GDM1 (cell line): ENCODE measurements around the gene TREH.
A peak's percentile ranks its signal among the peaks of the same experiment; 100 is the strongest.
"Not testable (repeated sequence)": the region's sequence is repeated elsewhere in the genome, so short reads cannot be mapped to it uniquely, and the experiment has no call there.

Experiments used
- DNase-seq: peaks from one replicate; lab custom pipeline; 2025; lab: John Stamatoyannopoulos, UW

The TREH gene, protein sequence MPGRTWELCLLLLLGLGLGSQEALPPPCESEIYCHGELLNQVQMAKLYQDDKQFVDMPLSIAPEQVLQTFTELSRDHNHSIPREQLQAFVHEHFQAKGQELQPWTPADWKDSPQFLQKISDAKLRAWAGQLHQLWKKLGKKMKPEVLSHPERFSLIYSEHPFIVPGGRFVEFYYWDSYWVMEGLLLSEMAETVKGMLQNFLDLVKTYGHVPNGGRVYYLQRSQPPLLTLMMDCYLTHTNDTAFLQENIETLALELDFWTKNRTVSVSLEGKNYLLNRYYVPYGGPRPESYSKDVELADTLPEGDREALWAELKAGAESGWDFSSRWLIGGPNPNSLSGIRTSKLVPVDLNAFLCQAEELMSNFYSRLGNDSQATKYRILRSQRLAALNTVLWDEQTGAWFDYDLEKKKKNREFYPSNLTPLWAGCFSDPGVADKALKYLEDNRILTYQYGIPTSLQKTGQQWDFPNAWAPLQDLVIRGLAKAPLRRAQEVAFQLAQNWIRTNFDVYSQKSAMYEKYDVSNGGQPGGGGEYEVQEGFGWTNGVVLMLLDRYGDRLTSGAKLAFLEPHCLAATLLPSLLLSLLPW

DNA sequence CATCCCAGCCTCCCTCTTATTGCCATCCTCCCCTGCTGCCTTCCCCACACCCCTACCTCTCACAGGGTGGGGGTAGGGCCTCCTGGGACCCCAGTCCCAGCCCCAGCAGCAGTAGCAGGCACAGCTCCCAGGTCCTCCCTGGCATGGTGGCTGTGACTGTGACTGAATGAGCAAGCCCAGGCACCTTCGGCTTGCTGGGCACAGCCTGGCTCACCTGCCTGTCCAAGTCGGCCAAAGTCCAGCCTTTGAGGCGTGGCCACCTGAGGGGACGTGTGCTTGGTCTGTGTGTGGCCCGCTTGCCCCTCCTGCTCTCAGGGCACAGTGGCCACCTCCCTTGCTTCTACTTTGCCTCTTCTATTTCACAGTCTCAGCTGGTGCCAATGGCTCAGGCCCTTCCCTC lies at the start of gene TREH:
TREH (minus strand) TSS at position 168 of the 400 bp plus-strand sequence; CDS start at position 145, 23 bp downstream.
- DNase-seq, result no peak

DNA sequence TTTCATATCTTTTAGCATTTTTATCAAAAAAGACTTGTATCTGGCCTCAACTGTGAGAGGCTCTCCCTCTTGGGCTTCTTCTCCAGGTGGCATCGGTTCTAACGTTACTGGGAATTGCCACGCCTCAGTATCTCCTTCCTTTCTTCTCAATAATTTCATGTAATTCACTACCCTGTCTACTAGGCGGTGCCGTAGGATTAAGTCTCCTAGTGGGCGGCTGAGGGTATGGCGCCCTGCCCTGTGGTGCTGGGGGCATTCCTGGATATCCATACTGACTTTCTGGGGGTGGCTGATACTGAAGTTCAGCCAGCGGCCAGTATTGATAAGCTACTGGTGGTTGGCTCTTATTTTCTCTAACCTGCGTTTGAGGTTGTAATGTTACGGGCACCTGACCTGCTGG lies 48.7 kb upstream of the TREH start:
- not testable (repeated sequence) for DNase-seq

DNA sequence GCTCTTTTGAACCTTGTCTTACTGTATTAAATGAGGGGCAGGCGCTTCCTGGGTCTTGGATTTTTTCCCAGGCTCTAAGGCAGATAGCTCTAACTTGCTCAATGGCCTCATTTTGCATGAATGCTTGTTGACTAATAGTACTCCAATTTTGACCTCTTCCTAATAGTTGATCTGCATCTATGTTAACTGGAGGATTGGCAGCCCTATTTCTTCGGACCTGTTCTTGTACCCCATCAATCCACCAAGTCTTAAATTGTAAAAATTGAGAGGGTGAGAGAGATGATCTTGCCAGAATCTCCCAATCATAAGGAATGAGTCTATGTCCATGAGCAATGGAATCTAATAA lies 48.2 kb upstream of the TREH start:
- not testable (repeated sequence) for DNase-seq

DNA sequence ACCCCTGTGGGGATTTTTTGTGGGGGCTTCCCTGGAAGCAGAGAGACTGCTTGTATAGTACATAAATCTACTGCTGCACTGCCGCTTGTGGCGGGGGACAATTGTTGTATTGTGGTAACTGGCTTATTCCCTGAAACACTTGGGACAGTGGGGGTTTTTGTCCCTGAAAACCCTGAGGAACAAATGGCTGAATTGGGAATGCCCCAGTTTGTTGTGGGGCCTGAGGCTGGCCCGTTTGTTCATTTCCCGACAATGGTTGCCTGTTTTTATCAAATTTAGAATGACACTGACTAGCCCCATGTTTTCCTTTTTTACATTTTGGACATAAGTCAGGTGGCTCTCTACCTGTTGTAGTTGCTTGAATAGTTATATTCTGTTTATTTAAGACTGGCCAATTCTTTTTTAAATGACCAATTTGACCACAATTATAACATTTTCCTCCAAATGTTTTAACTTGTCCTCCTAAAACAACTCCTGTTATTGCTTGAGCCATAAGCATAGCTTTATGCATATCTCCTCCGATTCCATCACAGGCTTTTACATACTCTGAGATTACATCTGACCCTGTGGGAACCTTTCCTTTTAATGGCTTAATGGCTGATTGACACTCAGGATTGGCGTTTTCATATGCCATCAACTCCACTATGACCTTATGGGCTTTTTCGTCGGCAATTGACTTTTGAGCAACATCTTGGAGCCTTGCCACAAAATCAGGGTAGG lies 47.7 kb upstream of the TREH start:
- not testable (repeated sequence) for DNase-seq

DNA sequence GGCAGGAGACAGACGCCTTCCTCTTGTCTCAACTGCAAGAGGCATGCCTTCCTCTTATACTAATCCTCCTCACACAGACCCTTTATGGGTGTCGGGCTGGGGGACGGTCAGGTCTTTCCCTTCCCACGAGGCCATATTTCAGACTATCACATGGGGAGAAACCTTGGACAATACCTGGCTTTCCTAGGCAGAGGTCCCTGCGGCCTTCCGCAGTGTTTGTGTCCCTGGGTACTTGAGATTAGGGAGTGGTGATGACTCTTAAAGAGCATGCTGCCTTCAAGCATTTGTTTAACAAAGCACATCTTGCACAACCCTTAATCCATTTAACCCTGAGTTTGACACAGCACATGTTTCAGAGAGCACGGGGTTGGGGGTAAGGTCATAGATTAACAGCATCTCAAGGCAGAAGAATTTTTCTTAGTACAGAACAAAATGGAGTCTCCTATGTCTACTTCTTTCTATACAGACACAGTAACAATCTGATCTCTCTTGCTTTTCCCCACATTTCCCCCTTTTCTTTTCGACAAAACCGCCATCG lies 42.1 kb upstream of the TREH start:
- DNase-seq, result not testable (repeated sequence)

DNA sequence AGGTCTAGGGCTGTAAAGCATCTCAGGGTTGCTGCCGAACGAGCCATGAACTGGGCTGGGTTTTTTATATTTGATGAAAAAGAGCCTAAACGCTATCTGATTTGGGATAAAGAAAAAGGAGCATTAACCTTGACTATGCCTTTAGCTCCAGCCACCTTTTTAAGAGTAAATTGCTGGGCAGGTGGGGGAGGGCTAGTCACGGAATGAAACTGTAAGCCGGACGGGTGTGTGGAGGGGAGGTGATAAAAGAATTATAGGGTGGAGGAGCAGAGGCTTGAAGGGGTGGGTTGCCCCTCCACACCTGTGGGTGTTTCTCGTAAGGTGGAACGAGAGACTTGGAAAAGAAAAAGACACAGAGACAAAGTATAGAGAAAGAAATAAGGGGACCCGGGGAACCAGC lies 41.3 kb upstream of the TREH start:
- not testable (repeated sequence) for DNase-seq

DNA sequence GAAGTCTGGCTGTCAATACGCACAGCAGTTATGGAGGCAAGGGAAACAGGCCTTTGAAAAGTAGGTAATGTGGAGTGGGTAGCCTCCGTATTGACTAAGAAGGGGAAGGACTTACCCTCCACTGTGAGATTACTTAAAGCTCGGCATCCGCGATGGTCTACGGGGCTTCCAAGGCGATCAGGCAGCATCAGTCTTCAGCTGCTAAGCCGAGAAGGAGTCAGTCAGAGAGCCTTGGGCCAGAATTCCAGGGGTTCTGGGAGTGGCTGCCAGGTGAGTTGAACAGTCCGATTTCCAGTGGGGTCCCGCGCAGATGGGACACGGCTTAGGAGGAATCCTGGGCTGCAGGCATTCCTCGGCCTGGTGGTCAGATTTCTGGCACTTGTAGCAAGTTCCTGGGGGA lies 40.6 kb upstream of the TREH start:
- DNase-seq, result not testable (repeated sequence)

DNA sequence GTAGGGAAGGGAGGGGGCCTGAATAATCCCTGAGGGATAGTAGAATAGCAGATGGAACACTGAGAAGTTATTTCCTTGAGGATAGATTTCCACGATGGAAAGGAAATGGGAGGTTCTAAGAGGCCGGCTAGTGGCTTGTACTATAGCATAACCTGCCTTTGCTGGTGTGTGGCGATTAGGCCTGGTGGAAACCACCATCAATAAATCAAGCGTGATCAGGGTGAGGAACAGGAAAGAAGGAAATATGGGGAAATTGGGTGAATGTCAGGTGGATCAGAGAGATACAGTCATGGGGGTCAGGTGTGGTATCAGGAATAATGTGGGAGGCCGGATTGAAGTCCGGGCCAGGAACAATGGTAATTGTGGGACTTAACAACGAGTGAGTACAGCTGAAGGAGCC lies 39.1 kb upstream of the TREH start:
- DNase-seq, result not testable (repeated sequence)

DNA sequence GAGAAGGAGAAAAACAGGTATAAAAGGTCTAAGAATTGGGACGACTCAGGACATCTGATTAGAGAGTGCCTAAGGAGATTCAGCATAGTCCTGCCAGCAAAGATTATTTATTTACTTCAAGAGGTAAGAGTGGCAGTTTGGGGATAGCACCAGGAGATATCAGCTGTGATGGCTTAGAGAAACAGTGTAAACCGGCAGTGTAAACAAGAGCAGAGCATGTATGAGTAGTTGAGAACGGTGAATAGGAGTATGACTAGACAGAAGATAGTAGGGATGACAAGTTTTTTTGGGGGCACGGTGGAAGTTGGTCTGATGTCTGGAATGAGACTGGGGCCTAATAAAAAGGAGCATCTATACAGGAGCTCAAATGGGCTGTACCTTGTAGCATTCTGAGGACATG lies 38.3 kb upstream of the TREH start:
- DNase-seq, result not testable (repeated sequence)

DNA sequence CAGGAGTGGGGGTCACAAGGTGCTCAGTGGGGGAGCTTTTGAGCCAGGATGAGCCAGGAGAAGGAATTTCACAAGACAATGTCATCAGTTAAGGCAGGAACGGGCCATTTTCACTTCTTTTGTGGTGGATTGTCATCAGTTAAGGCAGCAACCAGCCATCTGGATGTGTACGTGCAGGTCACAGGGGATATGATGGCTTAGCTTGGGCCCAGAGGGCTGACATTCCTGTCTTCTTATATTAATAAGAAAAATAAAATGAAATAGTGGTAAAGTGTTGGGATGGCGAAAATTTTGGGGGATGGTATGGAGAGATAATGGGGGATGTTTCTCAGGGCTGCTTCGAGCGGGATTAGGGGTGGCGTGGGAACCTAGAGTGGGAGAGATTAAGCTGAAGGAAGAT lies 37.8 kb upstream of the TREH start:
- not testable (repeated sequence) for DNase-seq

DNA sequence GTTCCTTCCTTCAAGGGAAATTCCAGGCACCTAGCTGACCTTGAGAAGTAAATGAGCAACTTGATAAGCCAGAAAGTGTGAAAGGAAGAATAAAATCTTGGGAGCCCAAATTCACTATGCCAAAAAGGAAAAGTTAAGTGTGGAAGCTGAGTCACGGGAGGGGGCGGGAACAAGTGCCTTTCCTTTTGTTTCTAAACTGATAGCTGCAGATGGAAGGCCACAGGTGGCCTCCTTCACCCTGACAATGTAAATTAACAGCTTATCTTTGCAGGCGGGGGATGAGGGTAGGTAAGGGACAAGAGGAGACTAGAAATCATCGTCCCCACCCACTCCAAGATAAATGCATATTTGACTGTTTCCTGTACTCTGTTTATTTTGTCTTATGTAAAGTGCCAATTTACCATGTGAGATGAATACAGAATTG lies 36.4 kb upstream of the TREH start:
- DNase-seq, result no peak

DNA sequence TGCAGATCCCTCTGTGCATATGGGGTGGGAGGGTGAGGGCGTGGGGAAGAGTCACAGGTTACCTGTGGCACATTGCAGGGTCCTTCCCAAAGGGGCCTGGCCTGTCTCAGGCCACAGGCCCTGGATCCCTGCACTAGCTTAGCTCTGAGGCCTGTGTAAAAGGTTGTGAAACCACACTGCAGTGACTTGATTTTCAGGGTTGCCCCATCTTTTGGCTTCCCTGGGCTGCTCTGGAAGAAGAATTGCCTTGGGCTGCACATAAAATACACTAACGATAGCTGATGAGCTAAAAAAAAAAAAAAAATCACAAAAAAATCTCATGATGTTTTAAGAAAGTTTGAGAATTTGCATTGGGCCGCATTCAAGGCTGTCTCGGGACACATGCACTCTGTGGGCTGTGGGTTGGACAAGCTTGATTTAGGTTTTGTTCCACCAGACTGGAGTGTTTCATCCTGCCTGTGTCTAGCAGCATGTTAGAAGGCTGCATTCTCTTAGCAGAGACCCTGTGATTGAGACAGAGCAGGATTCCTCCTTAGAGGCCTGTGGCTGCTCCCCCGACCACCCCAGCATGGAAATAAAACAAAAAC lies 35.9 kb upstream of the TREH start:
- DNase-seq, result no peak

DNA sequence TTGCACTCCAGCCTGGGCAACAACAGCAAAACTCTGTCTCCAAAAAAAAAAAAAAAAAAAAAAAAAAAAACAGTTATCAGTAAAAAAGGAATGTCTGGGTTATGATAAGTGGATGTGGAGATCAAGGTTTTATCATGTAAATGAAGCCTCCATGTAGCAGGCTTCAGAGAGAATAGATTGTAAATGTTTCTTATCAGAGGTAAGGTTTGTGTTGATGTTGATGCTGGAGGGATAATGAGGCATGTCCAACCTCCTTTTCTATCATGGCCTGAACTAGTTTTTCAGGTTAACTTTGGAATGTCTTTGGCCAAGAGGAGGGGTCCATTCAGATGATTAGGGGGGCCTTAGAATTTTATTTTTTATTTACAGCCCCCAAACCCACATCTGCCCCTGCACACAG lies 35.4 kb upstream of the TREH start:
- no peak for DNase-seq

DNA sequence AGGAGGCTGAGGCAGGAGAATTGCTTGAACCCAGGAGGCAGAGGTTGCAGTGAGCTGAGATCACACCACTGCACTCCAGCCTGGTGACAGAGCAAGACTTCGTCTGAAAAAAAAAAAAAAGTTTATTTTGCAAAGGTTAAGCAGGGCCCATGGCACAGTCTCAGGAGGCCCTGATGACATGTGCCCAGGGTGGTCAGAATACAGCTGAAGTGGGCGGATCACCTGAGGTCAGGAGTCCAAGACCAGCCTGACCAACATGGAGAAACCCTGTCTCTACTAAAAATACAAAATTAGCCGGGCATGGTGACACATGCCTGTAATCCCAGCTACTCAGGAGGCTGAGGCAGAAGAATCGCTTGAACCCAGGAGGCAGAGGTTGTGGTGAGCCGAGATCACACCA lies 35.0 kb upstream of the TREH start:
- not testable (repeated sequence) for DNase-seq

DNA sequence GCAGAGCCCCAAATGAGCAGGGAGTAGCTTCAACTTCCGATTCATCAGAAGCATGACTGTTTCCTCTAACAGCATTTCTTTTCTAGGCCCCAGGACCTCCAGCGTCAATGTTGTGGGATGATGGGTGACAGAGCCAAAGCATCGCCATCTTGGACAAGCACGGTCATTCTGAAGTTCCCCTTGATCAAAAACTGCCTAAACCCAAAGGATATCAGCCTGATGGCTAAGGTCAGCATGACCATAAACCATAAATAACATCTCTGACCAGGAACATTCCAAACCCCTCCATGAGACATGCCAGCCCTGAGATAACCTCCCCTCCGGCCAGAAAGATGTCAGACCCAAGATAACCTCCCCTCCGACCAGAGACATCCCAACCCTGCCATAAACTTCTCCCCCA lies 28.8 kb upstream of the TREH start:
- DNase-seq, result no peak

DNA sequence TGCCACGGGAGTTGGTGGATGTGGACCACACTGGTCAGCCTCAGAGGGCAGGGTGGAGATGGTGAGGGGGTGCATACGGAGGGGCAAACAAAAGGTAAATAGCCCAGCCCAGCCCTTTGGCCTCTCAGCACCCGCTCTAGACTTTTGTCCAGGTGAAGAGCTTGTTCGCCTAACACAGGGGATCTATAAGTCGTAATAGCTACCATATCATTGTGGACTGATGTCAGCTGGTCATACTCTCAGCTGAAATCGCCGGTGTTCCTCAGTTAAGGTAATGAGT lies 27.0 kb upstream of the TREH start:
- no peak for DNase-seq

DNA sequence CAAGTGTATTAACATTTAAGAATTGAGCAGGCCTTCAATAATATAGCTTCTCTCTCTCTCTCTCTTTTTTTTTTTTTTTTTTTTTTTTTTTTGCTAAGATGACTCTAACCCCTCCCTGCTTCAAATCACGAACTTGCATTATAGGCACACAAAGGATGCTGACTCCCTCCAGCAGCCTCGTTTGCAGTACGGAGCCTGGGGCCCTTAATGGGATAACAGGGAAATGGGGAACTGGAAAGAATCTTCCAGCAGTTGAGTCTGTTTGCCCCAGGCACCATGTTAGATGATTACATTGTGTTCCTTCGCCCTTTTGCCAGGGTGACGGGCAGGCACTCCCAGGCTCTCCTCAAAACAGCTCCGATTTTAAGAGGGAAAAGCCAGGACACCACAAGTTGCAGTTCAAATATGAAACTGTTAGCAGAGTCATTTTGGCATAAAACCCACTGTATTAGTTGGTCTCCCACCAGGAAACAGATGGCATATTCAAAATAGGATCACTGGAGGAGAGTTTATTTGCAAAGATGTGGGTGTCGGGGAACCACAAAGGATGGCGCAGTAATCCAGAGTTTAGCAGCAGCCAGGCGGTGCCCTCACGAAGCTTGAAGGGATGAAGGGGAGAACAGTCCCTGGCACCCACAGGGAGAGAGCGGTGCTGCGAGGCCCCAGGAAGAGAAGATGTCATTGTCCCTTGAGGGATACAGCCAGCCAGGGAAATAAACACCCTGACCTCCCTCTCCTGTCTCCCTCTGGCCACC lies 26.5 kb upstream of the TREH start:
- peak; percentile 45 for DNase-seq

DNA sequence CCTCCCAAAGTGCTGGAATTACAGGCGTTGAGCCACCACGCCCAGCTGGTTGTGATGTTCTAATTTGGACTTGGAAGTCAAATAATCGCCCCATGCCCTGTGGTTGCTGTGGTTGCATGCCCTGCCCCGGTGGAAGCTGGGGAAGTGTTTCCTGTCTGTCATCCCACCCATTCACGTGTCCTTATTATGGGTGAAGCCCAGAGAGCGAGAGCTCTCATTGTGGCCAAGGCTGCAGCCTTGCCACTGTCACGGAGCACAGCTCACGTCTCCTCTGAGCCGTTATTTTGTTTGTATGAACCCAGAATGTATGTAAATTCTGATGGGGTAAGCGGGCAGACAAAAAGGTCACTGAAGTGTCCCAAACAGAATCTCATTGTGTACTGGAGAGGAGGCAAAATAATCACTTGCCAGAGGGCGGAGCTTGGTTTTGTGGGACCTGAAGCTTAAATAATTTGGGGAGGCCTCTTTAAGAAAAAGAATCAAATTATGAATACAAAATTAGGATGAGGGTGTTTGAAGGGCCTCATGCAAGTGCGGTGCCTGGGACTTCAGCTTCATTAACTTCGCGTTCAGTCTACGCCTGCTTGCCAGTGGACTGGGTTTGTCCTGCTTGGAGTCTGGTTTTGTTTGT lies 25.8 kb upstream of the TREH start:
- DNase-seq, result peak; percentile 67

DNA sequence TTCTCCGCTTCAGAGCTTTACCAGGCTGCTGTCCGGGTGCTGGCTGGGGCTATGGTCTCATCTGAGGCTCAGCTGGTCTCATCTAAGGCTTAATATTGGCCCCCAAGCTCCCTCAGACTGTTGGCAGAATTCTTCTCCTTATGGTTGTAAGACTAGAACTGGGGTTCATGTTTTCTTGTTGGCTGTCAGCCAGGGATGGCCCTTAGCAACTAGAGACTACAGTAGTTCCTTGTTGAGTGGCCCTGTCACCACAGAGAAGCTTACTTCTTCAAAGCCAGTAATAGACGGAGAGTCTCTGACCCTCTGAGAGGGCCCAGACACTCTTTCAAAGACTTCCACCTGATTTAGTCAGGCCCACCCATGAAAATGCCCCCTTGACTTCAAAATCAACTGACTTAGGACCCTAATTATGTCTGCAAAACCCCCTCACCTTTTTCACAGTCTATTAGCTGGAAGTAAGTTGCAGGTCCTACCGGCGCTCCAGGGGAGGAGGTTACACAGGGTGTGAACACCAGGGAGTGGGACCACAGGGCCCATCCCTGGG lies 24.2 kb upstream of the TREH start:
- DNase-seq, result peak; percentile 29

DNA sequence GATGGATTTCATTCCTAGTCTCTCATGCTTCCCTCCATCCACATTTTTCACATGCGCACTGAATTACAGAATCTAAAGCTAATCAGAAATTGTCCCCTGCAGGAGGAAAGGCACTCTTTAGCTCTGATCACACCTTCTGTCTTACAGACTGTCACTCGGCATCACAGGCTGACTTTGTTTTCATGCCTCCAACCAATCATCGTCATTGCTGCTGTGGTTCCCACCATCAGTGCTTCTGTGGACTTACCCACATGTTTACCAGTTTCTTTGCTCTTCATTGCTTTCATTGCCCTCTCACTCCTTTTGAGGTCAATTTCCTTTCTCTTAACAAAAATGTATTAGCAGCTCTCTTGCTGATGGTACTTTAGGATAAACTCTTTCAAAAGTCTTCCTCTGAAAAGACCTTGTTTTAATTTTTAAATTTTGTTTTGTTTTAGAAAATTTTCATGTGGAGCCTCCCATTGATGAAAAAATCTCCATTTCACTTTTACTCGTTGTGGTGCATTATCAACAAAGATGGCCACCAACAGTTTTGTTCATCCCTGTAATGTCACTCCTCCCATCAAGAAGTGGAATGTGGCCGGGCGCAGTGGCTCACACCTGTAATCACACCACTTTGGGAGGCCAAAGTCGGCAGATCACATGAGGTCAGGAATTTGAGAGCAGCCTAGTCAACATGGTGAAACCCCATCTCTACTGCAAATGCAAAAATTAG lies 20.2 kb upstream of the TREH start:
- no peak for DNase-seq

DNA sequence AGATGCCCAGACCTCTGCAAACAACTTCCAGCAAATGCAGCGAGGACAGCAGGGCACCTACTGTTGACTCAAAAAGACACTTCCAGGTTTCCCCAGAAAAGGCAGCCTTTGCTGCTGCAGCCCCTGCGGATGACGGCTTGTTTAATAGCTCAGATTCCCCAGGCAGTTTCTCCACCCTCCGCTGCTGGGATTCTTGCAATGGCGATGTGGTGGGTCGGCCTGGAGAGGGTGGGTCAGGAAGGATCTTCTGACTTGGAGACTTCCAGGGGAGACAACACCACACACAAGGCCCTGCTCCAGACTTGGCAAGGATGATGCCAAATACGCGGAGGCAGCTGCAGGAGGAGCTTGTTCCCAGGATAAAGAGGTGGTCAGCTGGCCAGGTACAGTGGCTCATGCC lies 17.9 kb upstream of the TREH start:
- no peak for DNase-seq
